ENCODE results near the gene MSI1. TPM values are rescaled to one million over a fixed set of nuclear protein-coding genes. Genes with fewer than 3 reads are reported as not detected.

The MSI1 gene
- total and polyA plus RNA-seq, 9 donors: 1.2 to 7.3 (median 4.3) TPM

GRCh38 chr12:120366845-120367232 lies 2.1 kb downstream of the MSI1 start:
- Histone ChIP-seq H3K4me1 (ENCODE audit: control insufficient read depth, insufficient read depth, low read length) (peaks cover 35% of the 10 kb centered on the region), H3K27me3 (ENCODE audit: control insufficient read depth, insufficient read depth, low read length) (peaks cover 41% of the 10 kb centered on the region), H3K36me3 (ENCODE audit: control insufficient read depth, insufficient read depth, low read length) (peaks cover 3% of the 10 kb centered on the region), H3K27ac (ENCODE audit: low read length) (no peak overlapping the region), H3K4me3 (ENCODE audit: low read length) (no peak overlapping the region), H3K9me3 (replicated peaks; ENCODE audit: control insufficient read depth, low read depth, low read length) (no peaks in the 10 kb centered on the region)
- DNase-seq: no peak
- 73% methylated on average over 7 of the region's 7 CpGs for WGBS (ENCODE audit: insufficient coverage)

GRCh38 chr12:120366341-120366705 lies 2.6 kb downstream of the MSI1 start:
- Histone ChIP-seq H3K27me3 (ENCODE audit: control insufficient read depth, insufficient read depth, low read length) (peaks cover 37% of the 10 kb centered on the region), H3K4me3 (ENCODE audit: low read length) (no peak overlapping the region), H3K27ac (ENCODE audit: low read length) (no peak overlapping the region), H3K4me1 (ENCODE audit: control insufficient read depth, insufficient read depth, low read length) (peaks cover 40% of the 10 kb centered on the region), H3K36me3 (ENCODE audit: control insufficient read depth, insufficient read depth, low read length) (peaks cover 3% of the 10 kb centered on the region), H3K9me3 (replicated peaks; ENCODE audit: control insufficient read depth, low read depth, low read length) (no peaks in the 10 kb centered on the region)
- no peak for DNase-seq
- WGBS (ENCODE audit: insufficient coverage): 93% methylated on average over 4 of the region's 7 CpGs

- Histone ChIP-seq H3K4me3 (ENCODE audit: low read length) (no peak overlapping the region), H3K36me3 (ENCODE audit: control insufficient read depth, insufficient read depth, low read length) (peaks cover 3% of the 10 kb centered on the region), H3K9me3 (replicated peaks; ENCODE audit: control insufficient read depth, low read depth, low read length) (no peaks in the 10 kb centered on the region), H3K27ac (ENCODE audit: low read length) (no peak overlapping the region), H3K27me3 (ENCODE audit: control insufficient read depth, insufficient read depth, low read length) (peaks cover 32% of the 10 kb centered on the region), H3K4me1 (ENCODE audit: control insufficient read depth, insufficient read depth, low read length) (peaks cover 44% of the 10 kb centered on the region)
- no peak for DNase-seq
- WGBS (ENCODE audit: insufficient coverage): 78% methylated on average over 13 of the region's 13 CpGs
These were observed 3.2 kb downstream of the MSI1 start for GRCh38 chr12:120365675-120366340.

- Histone ChIP-seq H3K4me3 (ENCODE audit: low read length) (no peak overlapping the region), H3K9me3 (replicated peaks; ENCODE audit: control insufficient read depth, low read depth, low read length) (no peaks in the 10 kb centered on the region), H3K4me1 (ENCODE audit: control insufficient read depth, insufficient read depth, low read length) (peaks cover 37% of the 10 kb centered on the region), H3K27ac (ENCODE audit: low read length) (no peak overlapping the region), H3K27me3 (ENCODE audit: control insufficient read depth, insufficient read depth, low read length) (peaks cover 18% of the 10 kb centered on the region), H3K36me3 (ENCODE audit: control insufficient read depth, insufficient read depth, low read length) (peaks cover 3% of the 10 kb centered on the region)
- 45% methylated on average over 2 of the region's 6 CpGs for WGBS (ENCODE audit: insufficient coverage)
- no peak for DNase-seq
These were observed 4.5 kb downstream of the MSI1 start for GRCh38 chr12:120364487-120364886.

- DNase-seq: no peak
- WGBS (ENCODE audit: insufficient coverage): 39% methylated on average over 7 of the region's 9 CpGs
- peaks cover 36% of the 10 kb centered on the region for H3K4me1 ChIP-seq (ENCODE audit: control insufficient read depth, insufficient read depth, low read length)
These were observed 5.6 kb downstream of the MSI1 start for GRCh38 chr12:120363274-120363855.

GRCh38 chr12:120362516-120363273 lies 6.3 kb downstream of the MSI1 start:
- WGBS (ENCODE audit: insufficient coverage): 77% methylated on average over 9 of the region's 14 CpGs
- peaks cover 13% of the 10 kb centered on the region for H3K27me3 ChIP-seq (ENCODE audit: control insufficient read depth, insufficient read depth, low read length)
- peaks cover 34% of the 10 kb centered on the region for H3K4me1 ChIP-seq (ENCODE audit: control insufficient read depth, insufficient read depth, low read length)
- peak overlapping the region; percentile 75 for H3K27ac ChIP-seq (ENCODE audit: low read length)
- H3K9me3 ChIP-seq (replicated peaks; ENCODE audit: control insufficient read depth, low read depth, low read length): no peaks in the 10 kb centered on the region
- no peak for DNase-seq
- H3K4me3 ChIP-seq (ENCODE audit: low read length): no peak overlapping the region
- H3K36me3 ChIP-seq (ENCODE audit: control insufficient read depth, insufficient read depth, low read length): peaks cover 3% of the 10 kb centered on the region

More at GRCh38 chr12:120363274-120363855, 5.6 kb downstream of the MSI1 start:
- Histone ChIP-seq H3K27ac (ENCODE audit: low read length) (no peak overlapping the region), H3K27me3 (ENCODE audit: control insufficient read depth, insufficient read depth, low read length) (peaks cover 16% of the 10 kb centered on the region), H3K4me3 (ENCODE audit: low read length) (no peak overlapping the region), H3K36me3 (ENCODE audit: control insufficient read depth, insufficient read depth, low read length) (peaks cover 3% of the 10 kb centered on the region), H3K9me3 (replicated peaks; ENCODE audit: control insufficient read depth, low read depth, low read length) (no peaks in the 10 kb centered on the region)

GRCh38 chr12:120361506-120362208 lies 7.3 kb downstream of the MSI1 start:
- peak; percentile 90 for DNase-seq
- H3K4me3 ChIP-seq (ENCODE audit: low read length): peak overlapping the region; percentile 47
- peak overlapping the region; percentile 75 for H3K27ac ChIP-seq (ENCODE audit: low read length)
- no peaks in the 10 kb centered on the region for H3K9me3 ChIP-seq (replicated peaks; ENCODE audit: control insufficient read depth, low read depth, low read length)
- H3K36me3 ChIP-seq (ENCODE audit: control insufficient read depth, insufficient read depth, low read length): peaks cover 7% of the 10 kb centered on the region
- peaks cover 29% of the 10 kb centered on the region for H3K4me1 ChIP-seq (ENCODE audit: control insufficient read depth, insufficient read depth, low read length)
- peaks cover 5% of the 10 kb centered on the region for H3K27me3 ChIP-seq (ENCODE audit: control insufficient read depth, insufficient read depth, low read length)
- WGBS (ENCODE audit: insufficient coverage): 2% methylated on average over 52 of the region's 56 CpGs

- no peak overlapping the region for H3K27ac ChIP-seq (ENCODE audit: low read length)
- peaks cover 30% of the 10 kb centered on the region for H3K4me1 ChIP-seq (ENCODE audit: control insufficient read depth, insufficient read depth, low read length)
- DNase-seq: no peak
- H3K36me3 ChIP-seq (ENCODE audit: control insufficient read depth, insufficient read depth, low read length): peaks cover 7% of the 10 kb centered on the region
- H3K9me3 ChIP-seq (replicated peaks; ENCODE audit: control insufficient read depth, low read depth, low read length): no peaks in the 10 kb centered on the region
- H3K4me3 ChIP-seq (ENCODE audit: low read length): no peak overlapping the region
- WGBS (ENCODE audit: insufficient coverage): no CpG with 5 or more reads among the region's 1 CpG
- H3K27me3 ChIP-seq (ENCODE audit: control insufficient read depth, insufficient read depth, low read length): no peaks in the 10 kb centered on the region
These were observed 9.8 kb downstream of the MSI1 start for GRCh38 chr12:120359128-120359527.

- DNase-seq: no peak
- no peak overlapping the region for H3K4me3 ChIP-seq (ENCODE audit: low read length)
- H3K36me3 ChIP-seq (ENCODE audit: control insufficient read depth, insufficient read depth, low read length): peaks cover 10% of the 10 kb centered on the region
- 47% methylated on average over 18 of the region's 19 CpGs for WGBS (ENCODE audit: insufficient coverage)
- no peak overlapping the region for H3K27ac ChIP-seq (ENCODE audit: low read length)
- H3K27me3 ChIP-seq (ENCODE audit: control insufficient read depth, insufficient read depth, low read length): no peaks in the 10 kb centered on the region
- H3K4me1 ChIP-seq (ENCODE audit: control insufficient read depth, insufficient read depth, low read length): peaks cover 28% of the 10 kb centered on the region
- no peaks in the 10 kb centered on the region for H3K9me3 ChIP-seq (replicated peaks; ENCODE audit: control insufficient read depth, low read depth, low read length)
These were observed 10.4 kb downstream of the MSI1 start for GRCh38 chr12:120358412-120359100.
